ENCODE measurements around the gene ERBB3. TPM values are rescaled to one million over a fixed set of nuclear protein-coding genes. Genes with fewer than 3 reads are reported as not detected.
"Not testable (repeated sequence)": the region's sequence is repeated elsewhere in the genome, so short reads cannot be mapped to it uniquely, and the experiment has no call there.

ERBB3 gene
- total and polyA plus RNA-seq, 8 donors: 26.6 to 367 (median 225) TPM

GRCh38 chr12:56053407-56053893 lies 26.5 kb upstream of the ERBB3 start:
- no peak overlapping the region for H3K27ac ChIP-seq
- no peaks in the 10 kb centered on the region for H3K4me1 ChIP-seq
- H3K9me3 ChIP-seq: no peaks in the 10 kb centered on the region
- intact Hi-C loops (cut with DNase I; ENCODE audit: low total_unique reads): no loop called here
- H3K36me3 ChIP-seq: no peaks in the 10 kb centered on the region
- WGBS, 5 donors: 75 to 82% (median 78%) methylated on average over 6 of the region's 6 CpGs
- TF ChIP-seq POLR2AphosphoS5 (IDR thresholded peaks at IDR 0.05) (no peak), POLR2A (IDR thresholded peaks at IDR 0.05) (no peak), EP300 (IDR thresholded peaks at IDR 0.05) (no peak)
- TF ChIP-seq, protein P1, sequence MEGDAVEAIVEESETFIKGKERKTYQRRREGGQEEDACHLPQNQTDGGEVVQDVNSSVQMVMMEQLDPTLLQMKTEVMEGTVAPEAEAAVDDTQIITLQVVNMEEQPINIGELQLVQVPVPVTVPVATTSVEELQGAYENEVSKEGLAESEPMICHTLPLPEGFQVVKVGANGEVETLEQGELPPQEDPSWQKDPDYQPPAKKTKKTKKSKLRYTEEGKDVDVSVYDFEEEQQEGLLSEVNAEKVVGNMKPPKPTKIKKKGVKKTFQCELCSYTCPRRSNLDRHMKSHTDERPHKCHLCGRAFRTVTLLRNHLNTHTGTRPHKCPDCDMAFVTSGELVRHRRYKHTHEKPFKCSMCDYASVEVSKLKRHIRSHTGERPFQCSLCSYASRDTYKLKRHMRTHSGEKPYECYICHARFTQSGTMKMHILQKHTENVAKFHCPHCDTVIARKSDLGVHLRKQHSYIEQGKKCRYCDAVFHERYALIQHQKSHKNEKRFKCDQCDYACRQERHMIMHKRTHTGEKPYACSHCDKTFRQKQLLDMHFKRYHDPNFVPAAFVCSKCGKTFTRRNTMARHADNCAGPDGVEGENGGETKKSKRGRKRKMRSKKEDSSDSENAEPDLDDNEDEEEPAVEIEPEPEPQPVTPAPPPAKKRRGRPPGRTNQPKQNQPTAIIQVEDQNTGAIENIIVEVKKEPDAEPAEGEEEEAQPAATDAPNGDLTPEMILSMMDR (IDR thresholded peaks at IDR 0.05): no peak
- no peak overlapping the region for H3K4me3 ChIP-seq
- DNase-seq: no peak
- no peaks in the 10 kb centered on the region for H3K27me3 ChIP-seq

DNA sequence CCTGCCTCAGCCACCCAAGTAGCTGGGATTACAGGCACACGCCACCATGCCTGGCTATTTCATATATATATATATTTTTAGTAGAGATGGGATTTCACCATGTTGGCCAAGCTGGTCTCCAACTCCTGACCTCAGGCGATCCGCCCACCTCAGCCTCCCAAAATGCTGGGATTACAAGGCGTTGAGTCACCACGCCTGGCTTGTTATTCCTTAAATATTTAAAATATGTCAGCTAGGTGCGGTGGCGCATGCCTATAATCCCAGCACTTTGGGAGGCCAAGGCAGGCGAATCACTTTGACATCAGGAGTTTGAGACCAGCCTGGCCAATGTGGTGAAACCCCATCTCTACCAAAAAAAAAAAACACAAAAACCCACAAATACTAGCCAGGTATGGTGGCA lies 20.0 kb upstream of the ERBB3 start:
- H3K27me3 ChIP-seq; DNase-seq; H3K4me3 ChIP-seq; H3K4me1 ChIP-seq; H3K9me3 ChIP-seq; H3K36me3 ChIP-seq; intact Hi-C loops (cut with DNase I; ENCODE audit: low total_unique reads); H3K27ac ChIP-seq: not testable (repeated sequence)
- WGBS, 5 donors: 89 to 95% (median 93%) methylated on average over 8 of the region's 8 CpGs

DNA sequence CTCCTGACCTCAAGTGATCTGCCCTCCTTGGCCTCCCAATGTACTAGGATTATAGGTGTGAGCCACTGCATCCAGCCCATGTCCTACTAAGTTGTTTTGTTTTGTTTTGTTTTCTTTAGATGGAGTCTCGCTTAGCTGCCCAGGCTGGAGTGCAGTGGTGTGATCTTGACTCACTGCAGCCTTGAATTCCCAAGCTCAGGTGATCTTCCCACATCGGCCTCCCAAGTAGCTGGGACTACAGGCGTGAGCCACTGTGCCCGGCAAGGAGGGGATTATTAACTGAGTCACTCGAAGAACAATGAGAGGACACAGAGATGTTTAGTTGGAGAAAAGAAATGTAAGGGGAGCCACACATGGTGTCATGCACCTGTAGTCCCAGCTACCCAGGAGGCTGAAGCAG lies 18.0 kb upstream of the ERBB3 start:
- intact Hi-C loops (cut with DNase I; ENCODE audit: low total_unique reads): no loop called here
- WGBS, 5 donors: 64 to 79% (median 71%) methylated on average over 5 of the region's 5 CpGs

GRCh38 chr12:56062996-56063395 lies 17.0 kb upstream of the ERBB3 start:
- no peak for DNase-seq
- Histone ChIP-seq H3K4me1 (no peaks in the 10 kb centered on the region), H3K4me3 (no peak overlapping the region), H3K27me3 (no peaks in the 10 kb centered on the region), H3K27ac (no peak overlapping the region), H3K36me3 (no peaks in the 10 kb centered on the region), H3K9me3 (no peaks in the 10 kb centered on the region)
- intact Hi-C loops (cut with DNase I; ENCODE audit: low total_unique reads): no loop called here
- TF ChIP-seq, protein P1 (IDR thresholded peaks at IDR 0.05): no peak
- TF ChIP-seq EP300 (IDR thresholded peaks at IDR 0.05): no peak
- TF ChIP-seq POLR2A (IDR thresholded peaks at IDR 0.05): no peak
- no peak for TF ChIP-seq POLR2AphosphoS5 (IDR thresholded peaks at IDR 0.05)

More for the DNA sequence above, 18.0 kb upstream of the ERBB3 start:
- H3K27ac ChIP-seq: no peak overlapping the region
- no peaks in the 10 kb centered on the region for H3K36me3 ChIP-seq
- no peak for TF ChIP-seq EP300 (IDR thresholded peaks at IDR 0.05)
- TF ChIP-seq, protein P1 (IDR thresholded peaks at IDR 0.05): no peak
- no peak for TF ChIP-seq POLR2AphosphoS5 (IDR thresholded peaks at IDR 0.05)
- no peak for TF ChIP-seq POLR2A (IDR thresholded peaks at IDR 0.05)
- H3K4me3 ChIP-seq: no peak overlapping the region
- no peaks in the 10 kb centered on the region for H3K9me3 ChIP-seq
- no peak for DNase-seq
- H3K4me1 ChIP-seq: no peaks in the 10 kb centered on the region
- no peaks in the 10 kb centered on the region for H3K27me3 ChIP-seq

DNA sequence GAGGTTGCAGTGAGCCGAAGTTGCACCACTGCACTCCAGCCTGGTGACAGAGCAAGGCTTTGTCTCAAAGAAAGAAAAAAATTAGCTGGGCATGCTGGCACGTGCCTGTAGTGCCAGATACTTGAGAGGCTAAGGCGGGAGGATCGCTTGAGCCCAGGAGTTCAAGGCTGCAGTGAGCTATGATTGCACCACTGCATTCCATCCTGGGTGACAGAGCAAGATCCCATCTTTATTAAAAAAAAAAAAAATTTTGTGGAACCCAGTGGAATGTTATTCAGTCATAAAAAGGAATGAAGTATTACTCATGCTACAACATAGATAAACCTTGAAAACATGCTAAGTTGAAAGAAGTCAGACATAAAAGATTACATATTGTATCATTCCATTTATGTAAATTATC lies 8.3 kb upstream of the ERBB3 start:
- no peak overlapping the region for H3K27ac ChIP-seq
- 83 to 90% (median 87%) methylated on average over 4 of the region's 4 CpGs for WGBS, 5 donors
- no peaks in the 10 kb centered on the region for H3K27me3 ChIP-seq
- no peaks in the 10 kb centered on the region for H3K36me3 ChIP-seq
- H3K4me1 ChIP-seq: no peaks in the 10 kb centered on the region
- no peaks in the 10 kb centered on the region for H3K9me3 ChIP-seq
- no peak for TF ChIP-seq POLR2AphosphoS5 (IDR thresholded peaks at IDR 0.05)
- TF ChIP-seq EP300 (IDR thresholded peaks at IDR 0.05): no peak
- TF ChIP-seq POLR2A (IDR thresholded peaks at IDR 0.05): no peak
- TF ChIP-seq, protein P1 (IDR thresholded peaks at IDR 0.05): no peak
- intact Hi-C loops (cut with DNase I; ENCODE audit: low total_unique reads): no loop called here
- H3K4me3 ChIP-seq: no peak overlapping the region
- no peak for DNase-seq

Measured in stomach (tissue), 9 donors.